Measurements from ENCODE around the gene CLDND1. TPM values are rescaled to one million over a fixed set of nuclear protein-coding genes. Genes with fewer than 3 reads are reported as not detected.

Gene CLDND1
- total and polyA plus RNA-seq, 2 experiments from 2014 or later, result 59.8 to 92.7 TPM

GRCh38 chr3:98552232-98553020, 29.7 kb upstream of the CLDND1 start:
- no peaks in the 10 kb centered on the region for H3K36me3 ChIP-seq (ENCODE audit: insufficient read depth)
- H3K27me3 ChIP-seq (ENCODE audit: insufficient read depth), result no peaks in the 10 kb centered on the region
- H3K4me1 ChIP-seq (ENCODE audit: insufficient read depth), result no peaks in the 10 kb centered on the region
- H2AFZ ChIP-seq, result no peak overlapping the region
- Mint-ChIP-seq H3K4me3 (no peak overlapping the region), H3K9me3 (no peaks in the 10 kb centered on the region), H3K36me3 (ENCODE audit: low read depth) (no peaks in the 10 kb centered on the region), H3K4me1 (peaks cover 3% of the 10 kb centered on the region; the same call in 1 of the 3 replicates), H3K27ac (no peak overlapping the region), H3K27me3 (ENCODE audit: insufficient read depth, low read depth, poor library complexity) (no peaks in the 10 kb centered on the region)
- no peak overlapping the region for H3K27ac ChIP-seq (ENCODE audit: low read depth)
- no peak overlapping the region for H3K4me2 ChIP-seq
- no peaks in the 10 kb centered on the region for H3K9me2 ChIP-seq (ENCODE audit: insufficient read depth)
- H4K20me1 ChIP-seq (replicated peaks; ENCODE audit: insufficient read depth), result no peaks in the 10 kb centered on the region
- H3K79me2 ChIP-seq (replicated peaks; ENCODE audit: insufficient read depth), result no peaks in the 10 kb centered on the region
- TF ChIP-seq ZNF462 (CRISPR knock-in tag; IDR thresholded peaks at IDR 0.05) (no peak), ZNF114 (CRISPR knock-in tag; IDR thresholded peaks at IDR 0.05) (no peak), POLR2AphosphoS5 (IDR thresholded peaks at IDR 0.05; ENCODE audit: low read depth) (no peak), CTCF (conservative IDR thresholded peaks at IDR 0.05; ENCODE audit: low read depth in 2 of 2) (no peak), ETS1 (IDR thresholded peaks at IDR 0.05) (no peak), ZNF331 (CRISPR knock-in tag; IDR thresholded peaks at IDR 0.05; ENCODE audit: low read depth) (no peak), STAT1 (IDR thresholded peaks at IDR 0.05; ENCODE audit: unreplicated experiment) (no peak), JUNB (IDR thresholded peaks at IDR 0.05; ENCODE audit: unreplicated experiment) (no peak), EZH2phosphoT487 (IDR thresholded peaks at IDR 0.05; ENCODE audit: unreplicated experiment) (no peak), CREB1 (CRISPR knock-in tag; IDR thresholded peaks at IDR 0.05; ENCODE audit: low read depth) (no peak)
- no peak overlapping the region for H3K4me3 ChIP-seq
- DNase-seq (ENCODE audit: low spot score), result no peak
- no peaks in the 10 kb centered on the region for H3F3A ChIP-seq (replicated peaks; ENCODE audit: low read depth)
- no peak for ATAC-seq

Data from GM23338 (cell line).